GM10248 (cell line): ENCODE data around the gene SLC6A9.

ENCODE experiments used
- CTCF ChIA-PET: fragments of 300-600 bp; sonication (Branson Sonifier 250); formaldehyde crosslinking; extraction: SDS; loops from one replicate; lab custom pipeline; 2021; ENCODE audit warnings: antibody characterized with exemption; lab: Yijun Ruan, JAX
- POLR2A ChIA-PET: fragments of 350-650 bp; sonication (Branson Sonifier 250); formaldehyde crosslinking; extraction: SDS; loops from one replicate; lab custom pipeline; 2020; ENCODE audit warnings: antibody characterized with exemption; lab: Yijun Ruan, JAX
- DNase-seq: peaks from one replicate; pipeline ENCODE4 v3.0.0; 2012; ENCODE audit errors: extremely low spot score
- TF ChIP-seq, protein P1 (sequence below): IDR thresholded peaks from 2 replicates; pipeline ENCODE4 v1.5.1; 2012; ENCODE audit warnings: mild to moderate bottlenecking, low read depth; ENCODE audit errors: extremely low read depth, missing control alignments, control extremely low read depth

Gene SLC6A9

DNA sequence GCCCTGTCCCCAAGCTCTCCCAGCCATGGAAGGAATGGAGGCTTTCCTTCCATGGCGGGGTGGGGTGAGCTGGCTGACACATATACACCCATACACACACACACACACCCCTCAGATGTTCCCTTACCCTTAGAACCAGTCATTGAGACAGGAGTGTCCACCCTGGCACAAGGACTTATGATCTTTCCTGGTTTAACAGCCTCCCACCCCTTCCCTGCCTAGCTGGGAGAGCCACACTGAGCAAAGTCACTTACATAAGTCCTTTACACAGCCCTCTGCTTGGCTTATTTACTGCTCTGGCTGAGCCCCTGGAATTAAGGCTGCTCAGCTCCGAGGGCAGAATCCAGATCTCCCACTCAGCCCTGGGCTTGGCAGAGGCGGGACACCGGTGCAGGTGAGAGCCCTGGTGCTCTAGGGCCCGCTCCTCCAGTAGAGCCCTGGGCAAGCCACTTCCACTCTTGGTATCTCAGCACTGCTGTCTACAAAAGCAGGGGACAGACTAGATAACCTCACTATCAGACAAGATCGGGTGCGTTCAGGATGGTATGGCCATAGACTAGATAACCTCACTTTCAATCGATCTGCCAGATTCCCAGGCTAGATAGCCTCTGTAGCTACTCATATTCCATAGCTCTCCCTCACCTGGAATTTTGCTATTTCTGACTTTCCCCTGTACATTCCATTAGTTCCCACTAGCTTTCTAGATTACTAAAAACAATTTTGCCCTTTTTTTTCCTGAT is 16.7 kb downstream of the SLC6A9 start:
- CTCF ChIA-PET, result interaction anchor here (0.6 to 2.9 kb wide), 8 partner anchors 8 to 43 kb away, joined by 3 to 19 read pairs (median 5); partner anchors contain the start of gene SLC6A9
- POLR2A ChIA-PET, result no interaction called here
- TF ChIP-seq, protein P1, sequence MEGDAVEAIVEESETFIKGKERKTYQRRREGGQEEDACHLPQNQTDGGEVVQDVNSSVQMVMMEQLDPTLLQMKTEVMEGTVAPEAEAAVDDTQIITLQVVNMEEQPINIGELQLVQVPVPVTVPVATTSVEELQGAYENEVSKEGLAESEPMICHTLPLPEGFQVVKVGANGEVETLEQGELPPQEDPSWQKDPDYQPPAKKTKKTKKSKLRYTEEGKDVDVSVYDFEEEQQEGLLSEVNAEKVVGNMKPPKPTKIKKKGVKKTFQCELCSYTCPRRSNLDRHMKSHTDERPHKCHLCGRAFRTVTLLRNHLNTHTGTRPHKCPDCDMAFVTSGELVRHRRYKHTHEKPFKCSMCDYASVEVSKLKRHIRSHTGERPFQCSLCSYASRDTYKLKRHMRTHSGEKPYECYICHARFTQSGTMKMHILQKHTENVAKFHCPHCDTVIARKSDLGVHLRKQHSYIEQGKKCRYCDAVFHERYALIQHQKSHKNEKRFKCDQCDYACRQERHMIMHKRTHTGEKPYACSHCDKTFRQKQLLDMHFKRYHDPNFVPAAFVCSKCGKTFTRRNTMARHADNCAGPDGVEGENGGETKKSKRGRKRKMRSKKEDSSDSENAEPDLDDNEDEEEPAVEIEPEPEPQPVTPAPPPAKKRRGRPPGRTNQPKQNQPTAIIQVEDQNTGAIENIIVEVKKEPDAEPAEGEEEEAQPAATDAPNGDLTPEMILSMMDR, result no peak
- no peak for DNase-seq

DNA sequence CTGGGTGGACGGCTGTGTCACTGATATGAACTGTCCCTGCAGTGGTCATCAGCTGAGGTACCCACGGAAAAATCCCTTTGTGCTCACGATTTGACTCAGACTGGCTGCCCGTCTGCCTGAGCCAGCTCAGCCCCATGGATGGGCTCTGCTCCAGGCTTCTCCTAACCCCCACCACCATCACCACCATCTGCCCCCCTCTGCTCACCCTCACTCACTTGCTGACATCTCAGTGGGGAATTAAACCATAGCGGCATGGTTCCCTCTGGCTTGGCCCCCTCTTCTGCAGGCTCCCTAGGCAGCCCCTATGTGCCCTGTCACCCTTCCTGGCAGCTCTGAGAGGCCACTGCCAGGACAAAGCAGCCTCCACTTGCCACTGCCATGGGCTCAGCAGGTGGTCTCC is 17.3 kb downstream of the SLC6A9 start:
- TF ChIP-seq, protein P1, result no peak
- ChIA-PET CTCF (interaction anchor here (0.9 to 3.2 kb wide), 6 partner anchors 7 to 34 kb away, joined by 3 to 19 read pairs (median 8); partner anchors contain the start of gene SLC6A9), POLR2A (no interaction called here)

DNA sequence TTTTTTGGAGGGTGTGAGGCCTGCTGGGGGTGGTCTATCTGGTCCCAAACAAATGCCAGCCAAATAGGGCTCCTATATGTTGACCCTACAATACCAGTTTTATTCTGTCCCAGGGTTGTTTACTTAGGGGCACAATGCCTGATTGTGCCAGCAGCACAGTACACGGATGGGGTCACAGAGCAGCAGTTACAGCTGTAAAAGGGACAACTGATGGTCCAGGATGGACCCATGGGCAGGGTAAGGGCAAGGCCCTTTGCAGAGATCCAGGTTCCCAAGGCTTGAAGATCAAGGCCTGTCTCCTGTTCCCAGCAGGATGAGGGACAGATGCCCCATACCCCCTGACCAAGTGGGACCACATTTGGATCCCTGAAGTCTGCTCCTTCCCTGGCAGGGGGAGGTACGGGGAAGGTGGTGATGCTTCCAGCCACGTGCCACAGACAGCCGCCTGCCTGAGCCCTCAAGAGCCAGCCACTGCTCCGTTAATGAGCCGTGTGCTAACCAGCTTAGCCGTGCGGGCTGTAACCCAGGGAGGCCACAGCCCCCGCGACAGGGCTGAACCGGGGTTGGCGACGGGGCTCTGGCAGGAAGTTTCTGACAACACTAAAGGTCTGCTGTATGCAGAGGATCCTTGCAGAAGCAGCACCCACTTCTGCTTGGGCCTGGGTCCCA is 18.2 kb downstream of the SLC6A9 start:
- TF ChIP-seq, protein P1, result no peak
- ChIA-PET CTCF (interaction anchor here (2.9 to 4.0 kb wide), 3 partner anchors 8 to 35 kb away, joined by 13 to 22 read pairs (median 19); no protein-coding TSS in a partner anchor), POLR2A (no interaction called here)
- no peak for DNase-seq

More for the DNA sequence above, 17.3 kb downstream of the SLC6A9 start:
- DNase-seq, result no peak

DNA sequence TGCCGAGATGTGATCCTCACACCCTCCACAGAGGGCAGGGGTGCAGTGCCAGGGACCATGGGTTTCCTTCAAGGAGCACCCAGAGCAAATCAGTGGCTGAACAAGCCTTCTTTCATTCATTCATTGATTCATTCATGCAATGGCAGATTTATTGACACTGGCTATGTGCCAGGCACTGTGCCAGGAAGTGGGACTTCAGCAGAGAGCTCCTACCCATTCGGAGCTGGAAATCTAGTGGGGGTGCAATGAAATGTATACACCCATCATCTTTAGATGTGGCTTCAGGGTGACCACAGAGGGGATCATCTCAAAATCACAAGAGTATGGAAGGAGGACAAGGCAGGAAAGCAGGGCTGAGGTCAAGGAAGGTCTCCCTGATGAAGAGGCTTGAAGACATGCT is 18.9 kb downstream of the SLC6A9 start:
- TF ChIP-seq, protein P1, result no peak

DNA sequence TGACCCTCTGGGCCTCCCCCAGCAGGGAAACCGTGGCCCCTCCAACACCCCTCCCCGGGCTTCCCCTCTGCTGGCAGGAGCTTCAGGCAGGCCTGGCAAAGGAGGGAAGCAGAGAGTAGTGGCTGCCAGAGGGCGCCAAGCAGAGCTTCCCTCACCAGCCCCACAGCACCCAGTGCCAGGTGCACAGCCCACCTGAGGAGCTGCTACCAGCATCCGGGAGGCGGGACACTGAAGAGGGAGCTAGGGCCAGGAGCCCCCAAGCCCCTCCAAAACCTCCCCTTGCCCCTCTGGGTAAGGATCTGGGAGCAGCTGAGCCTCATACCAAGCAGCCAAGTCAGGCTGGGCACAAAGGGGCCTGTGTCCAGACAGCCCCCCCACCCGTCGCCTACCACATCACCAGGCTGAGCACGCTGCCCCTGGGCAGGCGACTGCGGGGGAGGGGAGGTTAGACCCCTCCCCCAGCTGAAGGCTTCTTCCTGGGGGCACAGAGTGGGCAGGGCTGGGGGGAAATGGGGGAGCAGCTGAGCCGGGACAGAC is 20.3 kb downstream of the SLC6A9 start:
- no peak for DNase-seq
- TF ChIP-seq, protein P1, result no peak
- ChIA-PET CTCF (interaction anchor here (1.2 to 4.0 kb wide), 5 partner anchors 9 to 642 kb away, joined by 3 to 22 read pairs (median 6); no protein-coding TSS in a partner anchor), POLR2A (no interaction called here)

More for the DNA sequence above, 18.9 kb downstream of the SLC6A9 start:
- CTCF ChIA-PET, result interaction anchor here (0.9 to 4.0 kb wide), 3 partner anchors 24 to 205 kb away, joined by 3 to 22 read pairs (median 13); no protein-coding TSS in a partner anchor
- DNase-seq, result no peak
- POLR2A ChIA-PET, result no interaction called here

DNA sequence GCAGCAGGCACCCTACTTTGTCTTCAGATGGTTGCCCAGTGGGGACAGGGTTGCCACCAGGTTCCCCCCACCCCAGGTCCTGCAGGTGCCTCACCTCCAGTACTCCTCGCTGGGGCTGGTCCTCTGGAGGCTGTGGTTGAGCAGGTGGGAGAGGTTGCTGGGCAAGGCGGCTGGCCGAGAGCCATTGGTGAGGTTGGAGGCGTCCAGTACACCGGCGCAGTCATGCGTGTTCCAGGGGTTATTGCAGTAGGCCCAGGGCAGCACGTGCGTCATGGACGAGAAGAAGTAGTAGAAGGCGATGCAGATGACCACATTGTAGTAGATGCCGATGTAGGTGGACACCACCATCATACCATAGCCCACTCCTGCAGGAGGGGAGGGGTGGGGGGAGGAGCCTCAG is 23.0 kb downstream of the SLC6A9 start:
- POLR2A ChIA-PET, result interaction anchor here (0.6 kb wide), 1 partner anchor 15 kb away, joined by 3 read pairs; no protein-coding TSS in a partner anchor
- TF ChIP-seq, protein P1, result no peak
- CTCF ChIA-PET, result interaction anchor here (1.2 kb wide), 1 partner anchor 29 kb away, joined by 5 read pairs; no protein-coding TSS in a partner anchor
- no peak for DNase-seq
